Uterus (tissue), 4 donors: ENCODE results near the gene CEP120. TPM values are rescaled to one million over a fixed set of nuclear protein-coding genes. Genes with fewer than 3 reads are reported as not detected.

Experiments used
- DNase-seq, 2 donors: peaks; one replicate each; pipeline ENCODE4 v3.0.0-alpha.2; 2019 to 2020
- H3K27ac ChIP-seq, 2 donors: fragments of 200-600 bp; sonication (generic); 1 replicate in 1 of 2; 2 replicates in 1 of 2; pipeline ENCODE4 v1.5.1; 2016 to 2018
- H3K27me3 ChIP-seq, 2 donors: fragments of 200-600 bp; sonication (generic); one replicate each; pipeline ENCODE4 v1.5.1; 2018 to 2019; ENCODE audit warnings: control low read depth in 1 of 2
- H3K36me3 ChIP-seq, 2 donors: fragments of 200-600 bp; sonication (generic); one replicate each; pipeline ENCODE4 v1.5.1; 2019; ENCODE audit warnings: control low read depth in 1 of 2
- H3K4me1 ChIP-seq, 2 donors: fragments of 200-600 bp; sonication (generic); one replicate each; pipeline ENCODE4 v1.5.1; 2018 to 2019; ENCODE audit warnings: control low read depth in 1 of 2
- H3K4me3 ChIP-seq, 2 donors: fragments of 200-600 bp; sonication (generic); 1 replicate in 1 of 2; 2 replicates in 1 of 2; pipeline ENCODE4 v1.5.1; 2018 to 2019; ENCODE audit warnings: mild to moderate bottlenecking in 1 of 2
- H3K9me3 ChIP-seq, 2 donors: fragments of 200-600 bp; sonication (generic); one replicate each; pipeline ENCODE4 v1.5.1; 2019; ENCODE audit warnings: control low read depth in 1 of 2
- POLR2A ChIP-seq, 2 donors: fragments of 450-650 bp; IDR thresholded peaks; one replicate each; pipeline ENCODE4 v1.6.1; 2016; ENCODE audit warnings: antibody characterized with exemption in 2 of 2, mild to moderate bottlenecking in 1 of 2, moderate library complexity in 1 of 2
- intact Hi-C: fragments of 100-400 bp; cut with DNase I; formaldehyde crosslinking; loops from one replicate; pipeline ENCODE4 v1.15.1; 2023; ENCODE audit warnings: low total_unique reads
- total RNA-seq, 4 donors: library from RNA; depleted of rRNA in 3 of 4; stranded (reverse); fragments of >200 nt in 3 of 4; gene quantifications; one replicate each; pipeline versions ENCODE4 v1.1.0 to v1.2.4, GENCODE V29; 2014 to 2023
- TF ChIP-seq, protein P1 (sequence below), 4 experiments: fragments of 200-600 bp in 2 of 4; fragments of 450-650 bp in 2 of 4; sonication (generic) in 2 of 4; IDR thresholded peaks; one replicate each; pipeline ENCODE4 v1.5.1; 2016 to 2019; ENCODE audit warnings: antibody characterized with exemption in 4 of 4, mild to moderate bottlenecking in 2 of 4, moderate library complexity in 1 of 4
- donor health status: DM: yes; HTN: yes; CAD: no.

The CEP120 gene
- total RNA-seq, 4 donors from 2014 or later: 18.2 to 55.8 (median 41.0) TPM

GRCh38 chr5:123451047-123451446 is 27.8 kb upstream of the CEP120 start:
- Histone ChIP-seq H3K4me1 (no peaks in the 10 kb centered on the region), H3K27ac (no peak overlapping the region), H3K9me3 (no peaks in the 10 kb centered on the region), H3K4me3 (no peak overlapping the region), H3K27me3 (no peaks in the 10 kb centered on the region), H3K36me3 (no peaks in the 10 kb centered on the region)
- intact Hi-C loops: no loop called here
- TF ChIP-seq, protein P1, sequence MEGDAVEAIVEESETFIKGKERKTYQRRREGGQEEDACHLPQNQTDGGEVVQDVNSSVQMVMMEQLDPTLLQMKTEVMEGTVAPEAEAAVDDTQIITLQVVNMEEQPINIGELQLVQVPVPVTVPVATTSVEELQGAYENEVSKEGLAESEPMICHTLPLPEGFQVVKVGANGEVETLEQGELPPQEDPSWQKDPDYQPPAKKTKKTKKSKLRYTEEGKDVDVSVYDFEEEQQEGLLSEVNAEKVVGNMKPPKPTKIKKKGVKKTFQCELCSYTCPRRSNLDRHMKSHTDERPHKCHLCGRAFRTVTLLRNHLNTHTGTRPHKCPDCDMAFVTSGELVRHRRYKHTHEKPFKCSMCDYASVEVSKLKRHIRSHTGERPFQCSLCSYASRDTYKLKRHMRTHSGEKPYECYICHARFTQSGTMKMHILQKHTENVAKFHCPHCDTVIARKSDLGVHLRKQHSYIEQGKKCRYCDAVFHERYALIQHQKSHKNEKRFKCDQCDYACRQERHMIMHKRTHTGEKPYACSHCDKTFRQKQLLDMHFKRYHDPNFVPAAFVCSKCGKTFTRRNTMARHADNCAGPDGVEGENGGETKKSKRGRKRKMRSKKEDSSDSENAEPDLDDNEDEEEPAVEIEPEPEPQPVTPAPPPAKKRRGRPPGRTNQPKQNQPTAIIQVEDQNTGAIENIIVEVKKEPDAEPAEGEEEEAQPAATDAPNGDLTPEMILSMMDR (IDR thresholded peaks at IDR 0.05): no peak
- TF ChIP-seq POLR2A (IDR thresholded peaks at IDR 0.05): no peak
- no peak for DNase-seq

GRCh38 chr5:123450640-123451039 is 27.4 kb upstream of the CEP120 start:
- Histone ChIP-seq H3K27me3 (no peaks in the 10 kb centered on the region), H3K4me1 (no peaks in the 10 kb centered on the region), H3K4me3 (no peak overlapping the region), H3K9me3 (no peaks in the 10 kb centered on the region), H3K27ac (no peak overlapping the region), H3K36me3 (no peaks in the 10 kb centered on the region)
- intact Hi-C loops: no loop called here
- TF ChIP-seq, protein P1 (IDR thresholded peaks at IDR 0.05): no peak
- no peak for TF ChIP-seq POLR2A (IDR thresholded peaks at IDR 0.05)
- peak in 1 of 2 donors; percentile 18 for DNase-seq

DNA sequence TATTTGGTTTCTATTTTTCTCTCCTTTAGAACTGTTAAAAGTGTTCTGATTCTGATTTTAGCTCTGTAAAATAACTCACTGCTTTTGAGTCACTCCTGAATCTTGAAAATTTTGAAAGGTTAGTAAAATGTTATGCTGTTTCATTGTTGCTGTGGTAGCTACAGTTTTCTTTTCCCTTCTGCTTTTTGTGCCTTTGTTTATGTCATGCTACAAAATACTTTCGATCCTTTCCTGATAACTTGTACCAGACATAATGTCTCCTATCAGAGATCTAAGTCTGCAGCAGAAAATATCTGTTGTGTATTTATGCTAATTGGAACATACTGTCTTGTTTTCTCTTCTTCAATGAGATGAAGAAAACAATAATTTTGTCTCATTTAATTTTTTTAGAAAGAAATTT is 26.9 kb upstream of the CEP120 start:
- intact Hi-C loops: no loop called here
- Histone ChIP-seq H3K9me3 (no peaks in the 10 kb centered on the region), H3K27me3 (no peaks in the 10 kb centered on the region), H3K4me1 (no peaks in the 10 kb centered on the region), H3K27ac (no peak overlapping the region), H3K36me3 (no peaks in the 10 kb centered on the region), H3K4me3 (no peak overlapping the region)
- TF ChIP-seq, protein P1 (IDR thresholded peaks at IDR 0.05): no peak
- TF ChIP-seq POLR2A (IDR thresholded peaks at IDR 0.05): no peak
- DNase-seq: no peak

DNA sequence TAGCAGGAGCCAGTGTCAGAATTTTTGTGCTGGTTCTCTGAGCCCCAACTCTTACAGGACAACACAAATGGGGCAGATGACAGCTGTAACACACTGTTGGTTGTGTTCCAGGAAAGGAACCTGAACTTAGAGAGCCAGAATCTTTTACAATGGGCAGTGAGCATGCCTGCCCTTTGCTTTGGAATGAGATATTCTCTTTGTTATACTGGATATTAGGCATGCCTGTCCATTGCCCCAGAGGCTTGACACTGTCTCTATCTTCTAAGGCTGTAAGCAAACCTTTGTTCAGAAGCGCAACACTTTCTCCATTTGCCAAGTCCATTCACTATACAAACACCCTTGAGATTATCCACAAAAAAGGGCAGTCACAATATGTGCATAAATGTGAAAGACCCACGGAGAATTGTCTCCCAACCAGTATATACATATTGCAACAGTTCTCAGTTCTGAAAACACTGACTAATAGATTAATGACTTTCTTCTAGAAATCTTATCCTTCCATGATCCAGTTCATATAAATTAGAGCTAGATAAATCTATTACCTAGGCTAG is 26.3 kb upstream of the CEP120 start:
- no peaks in the 10 kb centered on the region for H3K27me3 ChIP-seq
- no peak overlapping the region for H3K27ac ChIP-seq
- intact Hi-C loops: no loop called here
- H3K4me3 ChIP-seq: no peak overlapping the region
- no peak for TF ChIP-seq POLR2A (IDR thresholded peaks at IDR 0.05)
- TF ChIP-seq, protein P1 (IDR thresholded peaks at IDR 0.05): no peak
- no peak for DNase-seq
- H3K36me3 ChIP-seq: no peaks in the 10 kb centered on the region
- no peaks in the 10 kb centered on the region for H3K4me1 ChIP-seq
- H3K9me3 ChIP-seq: no peaks in the 10 kb centered on the region

DNA sequence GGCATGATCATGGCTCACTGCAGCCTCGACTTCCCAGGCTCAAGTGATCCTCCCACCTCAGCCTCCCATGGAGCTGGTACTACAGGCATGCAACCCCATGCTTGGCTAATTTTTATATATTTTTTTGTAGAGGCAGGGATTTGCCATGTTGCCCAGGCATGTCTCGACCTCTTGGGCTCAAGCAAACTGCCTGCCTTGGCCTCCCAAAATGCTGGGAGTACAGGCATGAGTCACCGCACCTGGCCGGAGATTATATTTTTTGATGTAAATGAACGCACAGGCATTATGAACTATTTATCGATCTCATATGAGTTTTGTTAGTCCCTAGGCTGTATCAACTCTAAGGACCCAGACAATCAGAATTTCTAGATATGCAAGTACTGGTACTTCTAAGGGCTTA is 25.5 kb upstream of the CEP120 start:
- no peak overlapping the region for H3K27ac ChIP-seq
- DNase-seq: no peak
- no peak overlapping the region for H3K4me3 ChIP-seq
- intact Hi-C loops: no loop called here
- H3K9me3 ChIP-seq: no peaks in the 10 kb centered on the region
- TF ChIP-seq POLR2A (IDR thresholded peaks at IDR 0.05): no peak
- TF ChIP-seq, protein P1 (IDR thresholded peaks at IDR 0.05): no peak
- H3K36me3 ChIP-seq: no peaks in the 10 kb centered on the region
- H3K27me3 ChIP-seq: no peaks in the 10 kb centered on the region
- no peaks in the 10 kb centered on the region for H3K4me1 ChIP-seq
